ENCODE measurements around the gene NKD1. TPM values are rescaled to one million over a fixed set of nuclear protein-coding genes. Genes with fewer than 3 reads are reported as not detected.

NKD1 gene
- polyA plus RNA-seq, 3 donors = 0.01 TPM; not detected in 2

DNA sequence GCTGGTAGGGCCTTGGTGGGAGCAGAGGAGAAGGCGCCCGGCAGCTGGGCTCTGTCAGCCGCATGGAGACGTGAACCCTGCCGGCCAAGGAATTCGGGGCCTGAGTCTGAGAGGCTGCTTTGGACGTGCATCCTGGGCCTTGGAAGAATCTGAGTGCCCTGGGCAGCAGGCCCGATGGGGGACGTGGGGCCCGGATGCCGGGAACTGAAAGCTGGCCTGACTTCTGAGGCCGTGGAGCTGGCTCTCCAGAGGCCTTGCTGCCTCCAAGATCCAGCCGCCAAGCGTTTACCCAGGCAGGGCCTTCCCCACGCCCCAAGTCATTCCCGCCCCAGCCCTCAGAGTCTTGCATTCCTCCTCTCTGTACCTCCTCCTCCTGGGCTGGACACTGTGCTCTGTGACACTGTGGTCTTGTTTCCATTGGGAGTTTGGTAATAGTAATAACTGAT lies 37.2 kb downstream of the NKD1 start:
- H3K36me3 ChIP-seq (replicated peaks in 1 of 2; ENCODE audit: control insufficient read depth in 1 of 2, insufficient read depth in 2 of 2, low read length in 2 of 2) = no peaks in the 10 kb centered on the region
- no peak overlapping the region for H3K4me3 Mint-ChIP-seq
- H3K4me1 Mint-ChIP-seq = peaks cover 23% of the 10 kb centered on the region
- no peak overlapping the region for H3K27ac Mint-ChIP-seq
- intact Hi-C loops (cut with micrococcal nuclease) = no loop called here
- H3K4me1 ChIP-seq (ENCODE audit: control insufficient read depth in 1 of 2, insufficient read depth in 2 of 2, low read length in 2 of 2) = peaks cover 15 to 18% of the 10 kb centered on the region in 2 donors
- H3K9me3 Mint-ChIP-seq = peaks cover 0 to 3% (median 0%) of the 10 kb centered on the region in 7 donors
- no peak overlapping the region for H3K9ac ChIP-seq (ENCODE audit: insufficient read depth, low read length, poor library complexity, severe bottlenecking)
- TF ChIP-seq, protein P1, sequence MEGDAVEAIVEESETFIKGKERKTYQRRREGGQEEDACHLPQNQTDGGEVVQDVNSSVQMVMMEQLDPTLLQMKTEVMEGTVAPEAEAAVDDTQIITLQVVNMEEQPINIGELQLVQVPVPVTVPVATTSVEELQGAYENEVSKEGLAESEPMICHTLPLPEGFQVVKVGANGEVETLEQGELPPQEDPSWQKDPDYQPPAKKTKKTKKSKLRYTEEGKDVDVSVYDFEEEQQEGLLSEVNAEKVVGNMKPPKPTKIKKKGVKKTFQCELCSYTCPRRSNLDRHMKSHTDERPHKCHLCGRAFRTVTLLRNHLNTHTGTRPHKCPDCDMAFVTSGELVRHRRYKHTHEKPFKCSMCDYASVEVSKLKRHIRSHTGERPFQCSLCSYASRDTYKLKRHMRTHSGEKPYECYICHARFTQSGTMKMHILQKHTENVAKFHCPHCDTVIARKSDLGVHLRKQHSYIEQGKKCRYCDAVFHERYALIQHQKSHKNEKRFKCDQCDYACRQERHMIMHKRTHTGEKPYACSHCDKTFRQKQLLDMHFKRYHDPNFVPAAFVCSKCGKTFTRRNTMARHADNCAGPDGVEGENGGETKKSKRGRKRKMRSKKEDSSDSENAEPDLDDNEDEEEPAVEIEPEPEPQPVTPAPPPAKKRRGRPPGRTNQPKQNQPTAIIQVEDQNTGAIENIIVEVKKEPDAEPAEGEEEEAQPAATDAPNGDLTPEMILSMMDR (IDR thresholded peaks at IDR 0.05) = no peak
- no peaks in the 10 kb centered on the region for H4K20me1 ChIP-seq (ENCODE audit: insufficient read depth, low read length)
- no peaks in the 10 kb centered on the region for H3K27me3 Mint-ChIP-seq (ENCODE audit: low read depth in 3 of 3)
- no peaks in the 10 kb centered on the region for H3K27me3 ChIP-seq (ENCODE audit: control insufficient read depth in 2 of 2, insufficient read depth in 2 of 2, low read length in 2 of 2)
- no peaks in the 10 kb centered on the region for H3K9me3 ChIP-seq (replicated peaks in 1 of 2; ENCODE audit: control insufficient read depth in 1 of 2, insufficient read depth in 1 of 2, low read length in 2 of 2)
- H3K79me2 ChIP-seq (ENCODE audit: insufficient read depth, low read length) = no peaks in the 10 kb centered on the region
- H3K27ac ChIP-seq (ENCODE audit: low read depth in 1 of 2, low read length in 2 of 2) = no peak overlapping the region
- H3K4me2 ChIP-seq (replicated peaks; ENCODE audit: extremely low read depth, low read length, poor library complexity, severe bottlenecking) = no peak overlapping the region
- 98% methylated on average over 14 of the region's 16 CpGs for WGBS (ENCODE audit: insufficient coverage)
- H2AFZ ChIP-seq (ENCODE audit: insufficient read depth, low read depth, low read length, poor library complexity, severe bottlenecking) = no peak overlapping the region
- no peak overlapping the region for H3K4me3 ChIP-seq (replicated peaks in 1 of 3; ENCODE audit: low read depth in 2 of 3, low read length in 3 of 3)
- peaks cover 0 to 2% of the 10 kb centered on the region in 2 donors for H3K36me3 Mint-ChIP-seq
- DNase-seq = no peak

DNA sequence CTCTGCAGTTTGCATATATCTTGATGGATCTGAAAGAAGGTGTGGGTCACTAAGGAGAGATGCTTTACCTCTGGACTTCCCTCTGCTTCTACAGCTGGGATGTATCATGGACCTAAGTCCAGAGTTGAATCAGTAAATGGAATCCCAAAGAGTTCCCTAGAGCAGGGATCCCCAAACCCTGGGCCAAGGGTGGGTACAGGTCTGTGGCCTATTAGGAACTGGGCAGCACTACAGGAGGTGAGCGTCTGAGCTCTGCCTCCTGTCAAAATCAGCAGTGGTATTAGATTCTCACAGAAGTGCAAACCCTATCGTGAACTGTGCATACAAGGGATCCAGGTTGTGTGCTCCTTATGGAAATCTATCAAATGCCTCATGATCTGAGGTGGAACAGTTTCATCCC lies 39.3 kb downstream of the NKD1 start:
- Histone ChIP-seq H3K4me1 (ENCODE audit: control insufficient read depth in 1 of 2, insufficient read depth in 2 of 2, low read length in 2 of 2) (peaks cover 15 to 18% of the 10 kb centered on the region in 2 donors), H2AFZ (ENCODE audit: insufficient read depth, low read depth, low read length, poor library complexity, severe bottlenecking) (no peak overlapping the region), H4K20me1 (ENCODE audit: insufficient read depth, low read length) (no peaks in the 10 kb centered on the region), H3K36me3 (replicated peaks in 1 of 2; ENCODE audit: control insufficient read depth in 1 of 2, insufficient read depth in 2 of 2, low read length in 2 of 2) (no peaks in the 10 kb centered on the region), H3K4me3 (replicated peaks in 1 of 3; ENCODE audit: low read depth in 2 of 3, low read length in 3 of 3) (no peak overlapping the region), H3K4me2 (replicated peaks; ENCODE audit: extremely low read depth, low read length, poor library complexity, severe bottlenecking) (no peak overlapping the region), H3K27ac (ENCODE audit: low read depth in 1 of 2, low read length in 2 of 2) (no peak overlapping the region), H3K79me2 (ENCODE audit: insufficient read depth, low read length) (no peaks in the 10 kb centered on the region), H3K9me3 (replicated peaks in 1 of 2; ENCODE audit: control insufficient read depth in 1 of 2, insufficient read depth in 1 of 2, low read length in 2 of 2) (no peaks in the 10 kb centered on the region), H3K27me3 (ENCODE audit: control insufficient read depth in 2 of 2, insufficient read depth in 2 of 2, low read length in 2 of 2) (no peaks in the 10 kb centered on the region), H3K9ac (ENCODE audit: insufficient read depth, low read length, poor library complexity, severe bottlenecking) (no peak overlapping the region)
- TF ChIP-seq, protein P1 (IDR thresholded peaks at IDR 0.05) = no peak
- Mint-ChIP-seq H3K27me3 (ENCODE audit: low read depth in 3 of 3) (peaks cover 0 to 3% (median 2%) of the 10 kb centered on the region in 3 donors), H3K4me1 (peaks cover 27% of the 10 kb centered on the region), H3K27ac (no peak overlapping the region), H3K4me3 (no peak overlapping the region), H3K36me3 (peaks cover 0 to 2% of the 10 kb centered on the region in 2 donors), H3K9me3 (peaks cover 0 to 3% (median 0%) of the 10 kb centered on the region in 7 donors)
- DNase-seq = no peak
- 94% methylated on average over 2 of the region's 2 CpGs for WGBS (ENCODE audit: insufficient coverage)
- intact Hi-C loops (cut with micrococcal nuclease) = no loop called here
